Colonic mucosa (tissue), 4 donors: ENCODE data around the gene CPZ. TPM values are rescaled to one million over a fixed set of nuclear protein-coding genes. Genes with fewer than 3 reads are reported as not detected.

Experiments
- DNase-seq: peaks from one replicate; pipeline ENCODE4 v3.0.0-alpha.2; 2020
- H3K27ac ChIP-seq: fragments of 200-600 bp; one replicate; pipeline ENCODE4 v1.8.0; 2021
- H3K27me3 ChIP-seq: fragments of 200-600 bp; one replicate; pipeline ENCODE4 v1.8.0; 2021
- H3K36me3 ChIP-seq: fragments of 200-600 bp; one replicate; pipeline ENCODE4 v1.8.0; 2021
- H3K4me1 ChIP-seq: fragments of 200-600 bp; one replicate; pipeline ENCODE4 v1.8.0; 2021; ENCODE audit warnings: mild to moderate bottlenecking
- H3K4me3 ChIP-seq: fragments of 200-600 bp; one replicate; pipeline ENCODE4 v1.8.0; 2021
- H3K9ac ChIP-seq, 2 donors: one replicate each; pipeline ENCODE4 v1.7.0; 2013; ENCODE audit warnings: control low read depth in 2 of 2, low read depth in 2 of 2, low read length in 2 of 2
- H3K9me3 ChIP-seq: fragments of 200-600 bp; one replicate; pipeline ENCODE4 v1.8.0; 2021
- CTCF ChIP-seq: fragments of 200-600 bp; IDR thresholded peaks from one replicate; pipeline ENCODE4 v1.8.0; 2022; ENCODE audit warnings: antibody characterized with exemption, mild to moderate bottlenecking
- intact Hi-C: fragments of 100-400 bp; cut with DNase I; formaldehyde crosslinking; loops from one replicate; pipeline ENCODE4 v1.14.1; 2022
- total RNA-seq, 2 donors: library from RNA; stranded (reverse); fragmentation: NEBNext Ultra II Directional in 1 of 2; extraction: Animal tissue kit (Norgen Biotek cat#: 25700) in 1 of 2; gene quantifications; one replicate each; pipeline ENCODE4 v1.2.1, GENCODE V29; 2021
- donor health status: healthy.
- donor health status: DM: no; HTN: no; CAD: no.
- donor health status: DM: no; HTN: no; CAD: no.

CPZ gene
- total RNA-seq, 2 donors from 2014 or later, result 1.2 to 1.5 TPM

GRCh38 chr4:8560265-8561047 lies 32.1 kb upstream of the CPZ start:
- no peak for DNase-seq

GRCh38 chr4:8564595-8564994 lies 28.0 kb upstream of the CPZ start:
- intact Hi-C loops, result no loop called here

More at GRCh38 chr4:8560265-8561047, 32.1 kb upstream of the CPZ start:
- Histone ChIP-seq H3K27me3 (no peaks in the 10 kb centered on the region), H3K9ac (no peak overlapping the region), H3K4me1 (no peaks in the 10 kb centered on the region), H3K9me3 (no peaks in the 10 kb centered on the region), H3K4me3 (no peak overlapping the region), H3K27ac (no peak overlapping the region), H3K36me3 (no peaks in the 10 kb centered on the region)
- no peak for TF ChIP-seq CTCF
- intact Hi-C loops, result no loop called here

GRCh38 chr4:8568068-8568668 lies 24.4 kb upstream of the CPZ start:
- no peaks in the 10 kb centered on the region for H3K4me1 ChIP-seq
- H3K27ac ChIP-seq, result no peak overlapping the region
- intact Hi-C loops, result no loop called here
- H3K36me3 ChIP-seq, result no peaks in the 10 kb centered on the region
- DNase-seq, result no peak
- no peak overlapping the region for H3K9ac ChIP-seq
- no peaks in the 10 kb centered on the region for H3K9me3 ChIP-seq
- no peak for TF ChIP-seq CTCF
- H3K27me3 ChIP-seq, result no peaks in the 10 kb centered on the region
- no peak overlapping the region for H3K4me3 ChIP-seq

More at GRCh38 chr4:8564595-8564994, 28.0 kb upstream of the CPZ start:
- no peak overlapping the region for H3K27ac ChIP-seq
- no peak overlapping the region for H3K9ac ChIP-seq
- no peak for TF ChIP-seq CTCF
- H3K9me3 ChIP-seq, result no peaks in the 10 kb centered on the region
- no peaks in the 10 kb centered on the region for H3K36me3 ChIP-seq
- no peaks in the 10 kb centered on the region for H3K27me3 ChIP-seq
- H3K4me1 ChIP-seq, result no peaks in the 10 kb centered on the region
- no peak overlapping the region for H3K4me3 ChIP-seq
- no peak for DNase-seq

GRCh38 chr4:8570201-8570600 lies 22.4 kb upstream of the CPZ start:
- Histone ChIP-seq H3K36me3 (no peaks in the 10 kb centered on the region), H3K4me1 (no peaks in the 10 kb centered on the region), H3K27me3 (no peaks in the 10 kb centered on the region), H3K9ac (no peak overlapping the region), H3K9me3 (no peaks in the 10 kb centered on the region), H3K4me3 (no peak overlapping the region), H3K27ac (no peak overlapping the region)
- intact Hi-C loops, result no loop called here
- DNase-seq, result no peak
- TF ChIP-seq CTCF, result no peak

GRCh38 chr4:8571702-8572685 lies 20.6 kb upstream of the CPZ start:
- Histone ChIP-seq H3K4me3 (no peak overlapping the region), H3K27me3 (no peaks in the 10 kb centered on the region), H3K9me3 (no peaks in the 10 kb centered on the region), H3K4me1 (no peaks in the 10 kb centered on the region), H3K9ac (no peak overlapping the region), H3K36me3 (no peaks in the 10 kb centered on the region), H3K27ac (no peak overlapping the region)
- intact Hi-C loops, result no loop called here
- no peak for TF ChIP-seq CTCF
- DNase-seq, result no peak
